ENCODE data around the gene GPN1. TPM values are rescaled to one million over a fixed set of nuclear protein-coding genes. Genes with fewer than 3 reads are reported as not detected.

Gene GPN1
- total and polyA plus RNA-seq, 2 experiments from 2014 or later, result 23.7 to 40.3 TPM

- TF ChIP-seq, protein P1, sequence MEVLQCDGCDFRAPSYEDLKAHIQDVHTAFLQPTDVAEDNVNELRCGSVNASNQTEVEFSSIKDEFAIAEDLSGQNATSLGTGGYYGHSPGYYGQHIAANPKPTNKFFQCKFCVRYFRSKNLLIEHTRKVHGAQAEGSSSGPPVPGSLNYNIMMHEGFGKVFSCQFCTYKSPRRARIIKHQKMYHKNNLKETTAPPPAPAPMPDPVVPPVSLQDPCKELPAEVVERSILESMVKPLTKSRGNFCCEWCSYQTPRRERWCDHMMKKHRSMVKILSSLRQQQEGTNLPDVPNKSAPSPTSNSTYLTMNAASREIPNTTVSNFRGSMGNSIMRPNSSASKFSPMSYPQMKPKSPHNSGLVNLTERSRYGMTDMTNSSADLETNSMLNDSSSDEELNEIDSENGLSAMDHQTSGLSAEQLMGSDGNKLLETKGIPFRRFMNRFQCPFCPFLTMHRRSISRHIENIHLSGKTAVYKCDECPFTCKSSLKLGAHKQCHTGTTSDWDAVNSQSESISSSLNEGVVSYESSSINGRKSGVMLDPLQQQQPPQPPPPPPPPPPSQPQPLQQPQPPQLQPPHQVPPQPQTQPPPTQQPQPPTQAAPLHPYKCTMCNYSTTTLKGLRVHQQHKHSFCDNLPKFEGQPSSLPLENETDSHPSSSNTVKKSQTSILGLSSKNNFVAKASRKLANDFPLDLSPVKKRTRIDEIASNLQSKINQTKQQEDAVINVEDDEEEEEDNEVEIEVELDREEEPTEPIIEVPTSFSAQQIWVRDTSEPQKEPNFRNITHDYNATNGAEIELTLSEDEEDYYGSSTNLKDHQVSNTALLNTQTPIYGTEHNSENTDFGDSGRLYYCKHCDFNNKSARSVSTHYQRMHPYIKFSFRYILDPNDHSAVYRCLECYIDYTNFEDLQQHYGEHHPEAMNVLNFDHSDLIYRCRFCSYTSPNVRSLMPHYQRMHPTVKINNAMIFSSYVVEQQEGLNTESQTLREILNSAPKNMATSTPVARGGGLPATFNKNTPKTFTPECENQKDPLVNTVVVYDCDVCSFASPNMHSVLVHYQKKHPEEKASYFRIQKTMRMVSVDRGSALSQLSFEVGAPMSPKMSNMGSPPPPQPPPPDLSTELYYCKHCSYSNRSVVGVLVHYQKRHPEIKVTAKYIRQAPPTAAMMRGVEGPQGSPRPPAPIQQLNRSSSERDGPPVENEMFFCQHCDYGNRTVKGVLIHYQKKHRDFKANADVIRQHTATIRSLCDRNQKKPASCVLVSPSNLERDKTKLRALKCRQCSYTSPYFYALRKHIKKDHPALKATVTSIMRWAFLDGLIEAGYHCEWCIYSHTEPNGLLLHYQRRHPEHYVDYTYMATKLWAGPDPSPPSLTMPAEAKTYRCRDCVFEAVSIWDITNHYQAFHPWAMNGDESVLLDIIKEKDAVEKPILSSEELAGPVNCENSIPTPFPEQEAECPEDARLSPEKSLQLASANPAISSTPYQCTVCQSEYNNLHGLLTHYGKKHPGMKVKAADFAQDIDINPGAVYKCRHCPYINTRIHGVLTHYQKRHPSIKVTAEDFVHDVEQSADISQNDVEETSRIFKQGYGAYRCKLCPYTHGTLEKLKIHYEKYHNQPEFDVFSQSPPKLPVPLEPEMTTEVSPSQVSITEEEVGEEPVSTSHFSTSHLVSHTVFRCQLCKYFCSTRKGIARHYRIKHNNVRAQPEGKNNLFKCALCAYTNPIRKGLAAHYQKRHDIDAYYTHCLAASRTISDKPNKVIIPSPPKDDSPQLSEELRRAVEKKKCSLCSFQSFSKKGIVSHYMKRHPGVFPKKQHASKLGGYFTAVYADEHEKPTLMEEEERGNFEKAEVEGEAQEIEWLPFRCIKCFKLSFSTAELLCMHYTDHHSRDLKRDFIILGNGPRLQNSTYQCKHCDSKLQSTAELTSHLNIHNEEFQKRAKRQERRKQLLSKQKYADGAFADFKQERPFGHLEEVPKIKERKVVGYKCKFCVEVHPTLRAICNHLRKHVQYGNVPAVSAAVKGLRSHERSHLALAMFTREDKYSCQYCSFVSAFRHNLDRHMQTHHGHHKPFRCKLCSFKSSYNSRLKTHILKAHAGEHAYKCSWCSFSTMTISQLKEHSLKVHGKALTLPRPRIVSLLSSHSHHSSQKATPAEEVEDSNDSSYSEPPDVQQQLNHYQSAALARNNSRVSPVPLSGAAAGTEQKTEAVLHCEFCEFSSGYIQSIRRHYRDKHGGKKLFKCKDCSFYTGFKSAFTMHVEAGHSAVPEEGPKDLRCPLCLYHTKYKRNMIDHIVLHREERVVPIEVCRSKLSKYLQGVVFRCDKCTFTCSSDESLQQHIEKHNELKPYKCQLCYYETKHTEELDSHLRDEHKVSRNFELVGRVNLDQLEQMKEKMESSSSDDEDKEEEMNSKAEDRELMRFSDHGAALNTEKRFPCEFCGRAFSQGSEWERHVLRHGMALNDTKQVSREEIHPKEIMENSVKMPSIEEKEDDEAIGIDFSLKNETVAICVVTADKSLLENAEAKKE (CRISPR knock-in tag; IDR thresholded peaks at IDR 0.05), result no peak
- no peak for TF ChIP-seq JUNB (IDR thresholded peaks at IDR 0.05; ENCODE audit: unreplicated experiment)
- TF ChIP-seq, protein P2, sequence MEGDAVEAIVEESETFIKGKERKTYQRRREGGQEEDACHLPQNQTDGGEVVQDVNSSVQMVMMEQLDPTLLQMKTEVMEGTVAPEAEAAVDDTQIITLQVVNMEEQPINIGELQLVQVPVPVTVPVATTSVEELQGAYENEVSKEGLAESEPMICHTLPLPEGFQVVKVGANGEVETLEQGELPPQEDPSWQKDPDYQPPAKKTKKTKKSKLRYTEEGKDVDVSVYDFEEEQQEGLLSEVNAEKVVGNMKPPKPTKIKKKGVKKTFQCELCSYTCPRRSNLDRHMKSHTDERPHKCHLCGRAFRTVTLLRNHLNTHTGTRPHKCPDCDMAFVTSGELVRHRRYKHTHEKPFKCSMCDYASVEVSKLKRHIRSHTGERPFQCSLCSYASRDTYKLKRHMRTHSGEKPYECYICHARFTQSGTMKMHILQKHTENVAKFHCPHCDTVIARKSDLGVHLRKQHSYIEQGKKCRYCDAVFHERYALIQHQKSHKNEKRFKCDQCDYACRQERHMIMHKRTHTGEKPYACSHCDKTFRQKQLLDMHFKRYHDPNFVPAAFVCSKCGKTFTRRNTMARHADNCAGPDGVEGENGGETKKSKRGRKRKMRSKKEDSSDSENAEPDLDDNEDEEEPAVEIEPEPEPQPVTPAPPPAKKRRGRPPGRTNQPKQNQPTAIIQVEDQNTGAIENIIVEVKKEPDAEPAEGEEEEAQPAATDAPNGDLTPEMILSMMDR (conservative IDR thresholded peaks at IDR 0.05; ENCODE audit: low read depth in 2 of 2), result no peak
Observed at GRCh38 chr2:27697660-27698059, 68.8 kb downstream of the GPN1 start (continued).

Small RNAs within 50 kb of the gene (small RNA-seq; reads per million reads assigned to genes)
- gene RF00340 (ENCODE audit: low replicate concordance), result not detected

Other genes starting within 250 kb of the GPN1 start
- gene ZNF513, start 248.3 kb upstream of the GPN1 start, total RNA-seq (2014; rRNA removed; shearing (Covaris generic)), result 13.2 and 13.4 TPM in 2 replicates
- 10.4 and 11.3 TPM in 2 replicates for gene ZNF513, start 248.3 kb upstream of the GPN1 start, polyA plus RNA-seq (2016; fragmentation: Nextera tagmentation; extraction: Ambion mirVana)
- gene PPM1G, start 219.5 kb upstream of the GPN1 start, total RNA-seq (2014; rRNA removed; shearing (Covaris generic)), result 178 and 183 TPM in 2 replicates
- 201 and 211 TPM in 2 replicates for gene PPM1G, start 219.5 kb upstream of the GPN1 start, polyA plus RNA-seq (2016; fragmentation: Nextera tagmentation; extraction: Ambion mirVana)
- gene NRBP1, start 200.4 kb upstream of the GPN1 start, total RNA-seq (2014; rRNA removed; shearing (Covaris generic)), result 118 and 128 TPM in 2 replicates
- 73.4 and 75.0 TPM in 2 replicates for gene NRBP1, start 200.4 kb upstream of the GPN1 start, polyA plus RNA-seq (2016; fragmentation: Nextera tagmentation; extraction: Ambion mirVana)
- 6.6 and 15.8 TPM in 2 replicates for gene KRTCAP3, start 186.7 kb upstream of the GPN1 start, total RNA-seq (2014; rRNA removed; shearing (Covaris generic))
- gene KRTCAP3, start 186.7 kb upstream of the GPN1 start, polyA plus RNA-seq (2016; fragmentation: Nextera tagmentation; extraction: Ambion mirVana), result 51.2 and 52.4 TPM in 2 replicates
- gene IFT172, start 139.3 kb upstream of the GPN1 start, total RNA-seq (2014; rRNA removed; shearing (Covaris generic)), result 17.2 and 17.6 TPM in 2 replicates
- gene IFT172, start 139.3 kb upstream of the GPN1 start, polyA plus RNA-seq (2016; fragmentation: Nextera tagmentation; extraction: Ambion mirVana), result 8.9 and 9.1 TPM in 2 replicates
- gene FNDC4, start 133.8 kb upstream of the GPN1 start, total RNA-seq (2014; rRNA removed; shearing (Covaris generic)), result 13.3 and 13.7 TPM in 2 replicates
- gene FNDC4, start 133.8 kb upstream of the GPN1 start, polyA plus RNA-seq (2016; fragmentation: Nextera tagmentation; extraction: Ambion mirVana), result 5.9 and 7.8 TPM in 2 replicates
- gene GCKR, start 132.2 kb upstream of the GPN1 start, total RNA-seq (2014; rRNA removed; shearing (Covaris generic)), result not detected in 2 replicates
- gene GCKR, start 132.2 kb upstream of the GPN1 start, polyA plus RNA-seq (2016; fragmentation: Nextera tagmentation; extraction: Ambion mirVana), result not detected in 2 replicates
- gene ZNF512, start 46.0 kb upstream of the GPN1 start, total RNA-seq (2014; rRNA removed; shearing (Covaris generic)), result 26.5 and 38.4 TPM in 2 replicates
- 21.8 and 26.0 TPM in 2 replicates for gene ZNF512, start 46.0 kb upstream of the GPN1 start, polyA plus RNA-seq (2016; fragmentation: Nextera tagmentation; extraction: Ambion mirVana)
- 1.7 and 1.9 TPM in 2 replicates for gene CCDC121, start within 50 bp of the GPN1 start, total RNA-seq (2014; rRNA removed; shearing (Covaris generic))
- gene CCDC121, start within 50 bp of the GPN1 start, polyA plus RNA-seq (2016; fragmentation: Nextera tagmentation; extraction: Ambion mirVana), result 1.6 and 2.1 TPM in 2 replicates
- 16.5 and 17.7 TPM in 2 replicates for gene SUPT7L, start 34.6 kb downstream of the GPN1 start, total RNA-seq (2014; rRNA removed; shearing (Covaris generic))
- 13.5 and 13.7 TPM in 2 replicates for gene SUPT7L, start 34.6 kb downstream of the GPN1 start, polyA plus RNA-seq (2016; fragmentation: Nextera tagmentation; extraction: Ambion mirVana)
- gene SLC4A1AP, start 34.8 kb downstream of the GPN1 start, total RNA-seq (2014; rRNA removed; shearing (Covaris generic)), result 19.0 and 24.3 TPM in 2 replicates
- gene SLC4A1AP, start 34.8 kb downstream of the GPN1 start, polyA plus RNA-seq (2016; fragmentation: Nextera tagmentation; extraction: Ambion mirVana), result 25.2 and 29.2 TPM in 2 replicates
- 80.5 and 83.9 TPM in 2 replicates for gene MRPL33, start 142.7 kb downstream of the GPN1 start, total RNA-seq (2014; rRNA removed; shearing (Covaris generic))
- gene MRPL33, start 142.7 kb downstream of the GPN1 start, polyA plus RNA-seq (2016; fragmentation: Nextera tagmentation; extraction: Ambion mirVana), result 292 and 310 TPM in 2 replicates

Measured in GM23338 (cell line).